ENCODE data around the gene IFFO2. TPM values are rescaled to one million over a fixed set of nuclear protein-coding genes. Genes with fewer than 3 reads are reported as not detected.

The IFFO2 gene
- total and polyA plus RNA-seq, 10 of the 15 experiments (the other 5 are each of a cell fraction or from before 2014, with no cell fraction given), result 1.2 to 18.4 (median 6.7) TPM

- POLR2A ChIA-PET, result interaction anchor here (0.9 kb wide), 2 partner anchors 35 to 49 kb away, joined by 3 read pairs; no protein-coding TSS in a partner anchor
- intact Hi-C loops (cut with micrococcal nuclease; ENCODE audit: unreplicated experiment), result no loop called here
- no peaks in the 10 kb centered on the region for H3K9me3 ChIP-seq (replicated peaks; ENCODE audit: control insufficient read depth, insufficient read depth, low read length)
- SMC1A ChIA-PET (ENCODE audit: uncharacterized antibody, unreplicated experiment), result interaction anchor here (1.6 kb wide), 1 partner anchor 70 kb away, joined by 3 read pairs; no protein-coding TSS in a partner anchor
- no peaks in the 10 kb centered on the region for H3K79me2 ChIP-seq (ENCODE audit: control insufficient read depth, insufficient read depth, low read length)
- FAIRE-seq (no peak), ATAC-seq (no peak), DNase-seq (ENCODE audit: low read depth, low spot score) (no peak)
- H3K4me1 ChIP-seq (ENCODE audit: control insufficient read depth, insufficient read depth, low read length), result peaks cover 15% of the 10 kb centered on the region
- no peaks in the 10 kb centered on the region for H3K36me3 ChIP-seq (ENCODE audit: control insufficient read depth in 2 of 2, insufficient read depth in 2 of 2, low read length in 1 of 2)
- H3K4me3 ChIP-seq, result no peak overlapping the region
- WGBS (ENCODE audit: insufficient coverage, insufficient replicate concordance, low lambda C conversion rate, missing lambda C conversion rate), result 58% methylated on average over 9 of the region's 9 CpGs
- no peaks in the 10 kb centered on the region for H4K20me1 ChIP-seq (ENCODE audit: control insufficient read depth, insufficient read depth)
- no peak overlapping the region for H3K4me2 ChIP-seq (ENCODE audit: control insufficient read depth, insufficient read depth)
- no peak overlapping the region for H3K9ac ChIP-seq (ENCODE audit: control insufficient read depth, insufficient read depth, low read length)
- H3K27ac ChIP-seq (ENCODE audit: control insufficient read depth, insufficient read depth), result no peak overlapping the region
- no peak for TF ChIP-seq MYC (IDR thresholded peaks at IDR 0.05; ENCODE audit: insufficient read depth, insufficient read length, insufficient replicate concordance, low read length, severe bottlenecking)
- TF ChIP-seq IRF4 (IDR thresholded peaks at IDR 0.05; ENCODE audit: low read depth, low read length), result no peak
- TF ChIP-seq IKZF1 (conservative IDR thresholded peaks at IDR 0.05), result no peak
- no peak for TF ChIP-seq NFYB (IDR thresholded peaks at IDR 0.05; ENCODE audit: insufficient read depth, low read depth, low read length)
- no peak for TF ChIP-seq NR2C2 (IDR thresholded peaks at IDR 0.05; ENCODE audit: borderline replicate concordance, control insufficient read depth, insufficient read length, low read depth)
- no peak for TF ChIP-seq E2F8 (IDR thresholded peaks at IDR 0.05; ENCODE audit: low read depth, partially characterized antibody)
- no peak for TF ChIP-seq ATF7 (IDR thresholded peaks at IDR 0.05; ENCODE audit: low read depth)
- TF ChIP-seq FOXK2 (IDR thresholded peaks at IDR 0.05), result no peak
- TF ChIP-seq NR2C1 (IDR thresholded peaks at IDR 0.05), result no peak
- no peak for TF ChIP-seq GABPA (IDR thresholded peaks at IDR 0.05; ENCODE audit: low read depth)
- no peak for TF ChIP-seq KLF5 (IDR thresholded peaks at IDR 0.05; ENCODE audit: partially characterized antibody)
- TF ChIP-seq ZBED1 (IDR thresholded peaks at IDR 0.05; ENCODE audit: borderline replicate concordance), result no peak
- no peak for TF ChIP-seq YBX1 (IDR thresholded peaks at IDR 0.05)
- TF ChIP-seq MXI1 (IDR thresholded peaks at IDR 0.05; ENCODE audit: low read depth, low read length), result no peak
- H3K27me3 ChIP-seq (replicated peaks in 1 of 2; ENCODE audit: control insufficient read depth in 2 of 2, insufficient read depth in 2 of 2, low read length in 1 of 2), result peaks cover 2 to 3% of the 10 kb centered on the region in 2 experiments; a peak in 3 of 4 replicates
- CTCF ChIA-PET, result interaction anchor here (0.9 to 13.1 kb wide), 3 partner anchors 23 to 56 kb away, joined by 4 to 86 read pairs (median 20); no protein-coding TSS in a partner anchor
- in situ Hi-C loops (cut with MboI), result no loop called here
- no peak overlapping the region for H2AFZ ChIP-seq (ENCODE audit: control insufficient read depth, low read depth, low read length)
- RAD21 ChIA-PET (ENCODE audit: unreplicated experiment), result no interaction called here
- BruUV-seq (replicated peaks), result no TSS peak
Measured at GRCh38 chr1:18962121-18962721, 5.7 kb upstream of the IFFO2 start.

Measured in GM12878 (cell line).